D721Med (cell line): Measurements from ENCODE around the gene ZNF593OS.

Experiments
- DNase-seq: peaks from one replicate; pipeline ENCODE4 v3.0.0; 2011; ENCODE audit warnings: low spot score; ENCODE audit not compliant: insufficient read length
- FAIRE-seq: peaks from 2 replicates; lab custom pipeline; 2011; peaks lifted over from hg19 to GRCh38; lab: Jason Lieb, UNC
- TF ChIP-seq, protein P1 (sequence below): IDR thresholded peaks from 2 replicates; pipeline ENCODE4 v1.5.1; 2012; ENCODE audit warnings: mild to moderate bottlenecking, control low read depth; ENCODE audit not compliant: insufficient read depth; ENCODE audit errors: missing control alignments

ZNF593OS gene

DNA sequence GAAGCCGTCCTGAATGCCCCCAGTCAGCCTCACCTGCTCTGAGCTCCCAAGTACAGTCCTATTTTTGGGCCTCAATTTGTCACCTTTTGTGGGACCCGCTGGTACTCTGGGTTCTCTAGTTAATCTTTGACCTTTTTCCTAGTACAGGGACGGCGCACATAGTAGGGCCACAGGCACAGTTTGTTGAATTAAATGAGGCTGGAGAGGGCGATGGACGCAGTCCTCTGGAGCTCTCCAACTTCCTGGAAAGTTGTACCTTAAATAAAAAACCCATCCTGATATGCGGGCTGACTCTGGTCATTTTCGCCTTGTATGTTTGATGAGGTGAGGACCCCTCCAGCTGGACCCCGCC lies 8.0 kb downstream of the ZNF593OS start:
- TF ChIP-seq, protein P1, sequence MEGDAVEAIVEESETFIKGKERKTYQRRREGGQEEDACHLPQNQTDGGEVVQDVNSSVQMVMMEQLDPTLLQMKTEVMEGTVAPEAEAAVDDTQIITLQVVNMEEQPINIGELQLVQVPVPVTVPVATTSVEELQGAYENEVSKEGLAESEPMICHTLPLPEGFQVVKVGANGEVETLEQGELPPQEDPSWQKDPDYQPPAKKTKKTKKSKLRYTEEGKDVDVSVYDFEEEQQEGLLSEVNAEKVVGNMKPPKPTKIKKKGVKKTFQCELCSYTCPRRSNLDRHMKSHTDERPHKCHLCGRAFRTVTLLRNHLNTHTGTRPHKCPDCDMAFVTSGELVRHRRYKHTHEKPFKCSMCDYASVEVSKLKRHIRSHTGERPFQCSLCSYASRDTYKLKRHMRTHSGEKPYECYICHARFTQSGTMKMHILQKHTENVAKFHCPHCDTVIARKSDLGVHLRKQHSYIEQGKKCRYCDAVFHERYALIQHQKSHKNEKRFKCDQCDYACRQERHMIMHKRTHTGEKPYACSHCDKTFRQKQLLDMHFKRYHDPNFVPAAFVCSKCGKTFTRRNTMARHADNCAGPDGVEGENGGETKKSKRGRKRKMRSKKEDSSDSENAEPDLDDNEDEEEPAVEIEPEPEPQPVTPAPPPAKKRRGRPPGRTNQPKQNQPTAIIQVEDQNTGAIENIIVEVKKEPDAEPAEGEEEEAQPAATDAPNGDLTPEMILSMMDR: no peak
- no peak for DNase-seq
- no peak for FAIRE-seq

DNA sequence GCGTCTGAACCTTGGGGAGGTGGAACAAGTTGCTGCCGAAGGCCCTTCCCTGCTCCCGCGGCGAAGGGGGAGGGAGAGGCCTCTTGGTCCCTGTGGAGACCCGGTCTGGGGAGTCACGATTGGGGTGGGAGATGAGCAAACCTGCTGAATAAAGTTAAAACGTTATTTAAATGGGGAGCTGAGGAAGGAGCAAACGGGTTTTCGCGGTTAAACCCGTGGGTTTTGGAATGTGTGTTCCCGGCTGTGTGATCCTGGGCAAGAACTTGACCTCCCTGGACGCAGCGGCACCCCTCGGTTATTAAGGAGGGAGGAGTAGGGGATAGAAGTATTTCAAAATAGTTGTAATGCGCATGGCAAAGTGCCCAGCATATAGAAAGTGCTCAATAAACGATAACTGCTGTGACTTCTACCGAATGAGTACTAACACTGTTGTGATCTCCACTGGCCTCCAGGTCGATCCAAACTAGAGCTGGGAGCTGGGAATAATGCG lies 9.4 kb downstream of the ZNF593OS start:
- FAIRE-seq (no peak), DNase-seq (no peak)
- TF ChIP-seq, protein P1: no peak

DNA sequence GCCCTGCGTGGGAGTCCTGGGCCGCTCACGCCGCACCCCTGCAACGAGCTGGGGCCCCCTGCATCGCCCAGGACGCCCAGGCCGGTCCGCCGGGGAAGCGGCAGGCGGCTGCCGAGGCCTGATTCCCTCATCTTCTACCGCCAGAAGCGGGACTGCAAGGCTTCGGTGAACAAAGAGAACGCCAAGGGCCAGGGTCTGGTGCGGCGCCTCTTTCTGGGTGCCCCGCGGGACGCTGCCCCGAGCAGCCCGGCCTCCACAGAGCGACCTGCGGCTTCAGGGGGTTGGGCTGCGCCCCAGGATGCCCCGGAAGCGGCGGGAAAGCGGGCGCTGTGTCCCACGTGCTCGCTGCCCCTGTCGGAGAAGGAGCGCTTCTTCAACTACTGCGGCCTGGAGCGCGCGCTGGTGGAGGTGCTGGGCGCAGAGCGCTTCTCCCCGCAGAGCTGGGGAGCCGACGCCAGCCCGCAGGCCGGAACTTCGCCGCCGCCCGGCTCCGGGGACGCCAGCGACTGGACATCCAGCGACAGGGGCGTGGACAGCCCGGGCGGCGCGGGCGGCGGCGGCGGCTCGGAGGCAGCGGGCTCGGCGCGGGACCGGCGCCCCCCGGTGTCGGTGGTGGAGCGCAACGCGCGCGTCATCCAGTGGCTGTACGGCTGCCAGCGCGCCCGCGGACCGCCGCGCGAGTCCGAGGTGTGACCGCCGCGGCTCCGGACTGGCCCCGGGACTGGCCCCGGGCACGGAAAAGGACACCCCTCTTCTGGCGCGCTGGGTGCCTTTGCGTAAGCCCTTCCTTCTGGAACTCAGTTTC lies 10.0 kb downstream of the ZNF593OS start:
- DNase-seq (no peak), FAIRE-seq (no peak)
- TF ChIP-seq, protein P1: no peak

DNA sequence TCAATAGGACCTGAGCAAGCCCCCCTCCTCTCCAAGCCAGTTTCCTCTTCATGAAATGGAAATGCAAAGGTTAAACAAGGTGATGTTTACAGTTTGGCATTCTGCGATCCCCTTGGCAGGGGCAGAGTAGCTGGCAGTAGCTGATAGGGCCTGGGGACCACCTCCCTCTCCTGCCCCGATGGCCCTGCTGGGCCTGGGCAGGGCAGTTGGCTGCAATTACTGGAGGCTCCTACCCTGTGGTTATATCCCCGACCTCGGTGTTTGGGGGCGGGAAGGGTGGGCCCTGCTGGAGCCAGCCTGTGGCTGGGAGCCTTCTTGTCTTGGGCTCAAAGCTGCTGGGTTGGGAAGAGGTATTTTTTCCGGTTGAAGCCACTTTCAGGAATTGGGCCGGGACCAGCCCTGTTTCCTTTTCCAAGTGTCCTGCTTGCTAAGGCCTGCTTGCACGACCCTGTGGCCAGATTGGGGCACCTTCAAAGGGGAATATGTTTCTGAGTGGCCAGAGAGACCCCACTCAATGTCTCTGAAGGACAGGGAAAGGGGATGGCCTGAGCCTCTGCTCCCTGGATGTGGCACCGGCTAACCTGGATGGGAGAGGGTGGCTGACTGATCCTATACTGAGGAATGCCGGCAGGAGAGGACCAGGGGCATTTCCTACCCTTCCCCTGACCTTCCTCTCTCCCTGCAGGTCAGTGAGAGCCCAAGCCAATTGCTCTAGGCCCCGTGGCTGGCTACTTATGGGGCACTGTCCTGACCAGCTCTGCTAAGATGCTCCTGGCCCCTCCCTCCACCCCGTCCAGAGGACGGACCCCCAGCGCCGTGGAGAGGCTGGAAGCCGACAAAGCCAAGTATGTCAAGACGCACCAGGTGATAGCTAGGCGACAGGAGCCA lies 10.9 kb downstream of the ZNF593OS start:
- DNase-seq (no peak), FAIRE-seq (no peak)
- TF ChIP-seq, protein P1: no peak

DNA sequence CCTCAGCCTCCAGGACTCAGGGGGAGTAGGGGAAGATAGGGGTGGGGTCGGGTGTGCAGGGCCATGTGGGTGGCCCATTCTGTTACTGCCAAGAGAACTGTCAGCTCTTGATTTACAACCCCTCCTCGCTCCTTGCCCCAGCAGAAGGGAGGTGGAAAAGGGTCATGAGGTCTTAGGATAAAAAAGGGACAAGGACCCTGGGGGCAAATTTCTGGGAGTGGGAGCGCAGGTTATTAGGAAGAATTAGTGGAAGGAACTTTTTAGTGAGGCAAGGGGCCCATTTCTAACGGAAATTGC lies 11.9 kb downstream of the ZNF593OS start:
- TF ChIP-seq, protein P1: no peak
- FAIRE-seq (no peak), DNase-seq (no peak)

DNA sequence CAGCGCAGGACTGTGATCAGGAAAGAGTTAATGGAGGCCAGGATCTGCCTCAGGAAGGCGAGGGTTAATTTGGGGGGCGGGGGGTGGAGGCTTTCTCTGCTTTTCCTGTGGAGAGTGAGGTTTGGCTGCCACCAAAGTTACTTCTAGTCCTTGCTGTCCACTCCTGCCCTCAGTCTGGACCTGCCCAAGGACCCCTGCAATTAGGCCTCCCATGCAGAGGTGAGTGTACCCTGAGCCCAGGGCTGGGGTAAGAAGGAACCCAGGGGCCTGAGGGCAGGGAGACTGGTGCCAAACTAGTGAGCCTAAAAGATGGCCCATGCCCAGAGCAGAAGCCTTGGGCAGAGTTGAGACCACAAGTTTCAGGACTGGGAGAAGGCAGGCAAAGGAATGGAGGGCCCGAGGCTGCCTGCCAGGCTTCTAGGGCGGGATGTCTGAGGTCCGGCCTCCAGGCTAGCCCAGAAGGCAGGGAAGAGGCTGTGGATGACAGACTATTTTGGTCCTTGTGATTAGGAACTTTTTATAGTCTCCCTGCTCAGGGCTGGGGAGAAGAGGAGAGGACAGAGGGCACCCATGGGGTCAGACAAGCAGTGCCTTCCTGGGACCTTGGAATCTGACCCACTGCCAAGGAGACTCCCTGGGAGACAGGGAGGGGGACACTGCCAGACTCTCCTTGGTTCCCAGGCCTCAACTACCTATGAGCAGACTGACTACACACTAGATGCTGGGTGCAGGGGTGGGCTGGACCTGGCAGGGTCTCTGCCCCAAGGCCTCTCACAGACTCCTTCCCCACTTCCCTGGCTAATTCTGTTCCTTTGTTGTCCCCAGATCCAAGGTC lies 12.5 kb downstream of the ZNF593OS start, which contains the start of gene FAM110D:
Gene FAM110D, plus strand, starts transcription at position 172 of the 835 bp plus-strand sequence. CDS start 2,213 bp downstream, outside the sequence.
- TF ChIP-seq, protein P1: no peak
- FAIRE-seq (no peak), DNase-seq (no peak)
